NCI-H526 treated with DMSO at 0.1 percent for 48 hours (cell line): ENCODE results near the gene AP2A2.

Source experiments
- DNase-seq: peaks from one replicate; lab custom pipeline; 2025; lab: John Stamatoyannopoulos, UW

Gene AP2A2

DNA sequence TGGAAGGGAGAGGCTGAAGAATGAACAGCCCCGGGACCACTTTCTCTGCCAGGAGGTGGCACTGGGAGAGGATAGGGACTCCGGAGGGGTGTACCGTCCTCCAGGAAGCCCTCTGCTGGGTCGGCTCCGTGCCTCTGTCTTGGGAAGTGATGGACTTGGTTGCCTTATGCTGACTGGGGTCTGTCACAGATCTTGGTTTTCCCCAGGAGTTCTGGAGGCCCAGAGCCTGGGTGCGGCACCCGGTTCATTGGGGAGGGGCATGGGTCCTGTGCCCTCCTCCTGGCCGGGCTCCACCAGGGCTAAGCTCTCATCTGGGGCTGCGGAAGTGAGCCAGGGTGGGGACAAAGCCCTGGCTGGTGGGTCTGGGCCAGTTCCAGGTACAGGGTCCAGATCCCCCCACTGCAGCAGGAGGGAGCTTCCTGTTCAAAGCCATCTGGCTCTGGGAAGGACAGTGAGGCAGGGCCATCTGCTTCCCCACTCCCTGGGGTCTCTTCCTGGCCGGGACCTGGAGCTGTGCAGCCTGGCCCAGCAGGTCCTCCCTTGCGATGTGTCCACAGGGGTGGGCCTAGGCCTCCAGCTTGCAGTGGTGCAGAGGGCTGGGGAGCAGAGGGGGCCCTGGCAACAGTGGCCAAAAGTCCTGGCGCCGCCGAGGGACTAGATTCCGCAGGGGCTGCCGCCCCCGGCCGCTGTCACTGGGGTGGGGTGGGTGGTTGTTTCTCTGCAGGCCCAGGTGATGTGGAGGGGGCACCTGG lies 1.1 kb upstream of the AP2A2 start:
- DNase-seq, result no peak

DNA sequence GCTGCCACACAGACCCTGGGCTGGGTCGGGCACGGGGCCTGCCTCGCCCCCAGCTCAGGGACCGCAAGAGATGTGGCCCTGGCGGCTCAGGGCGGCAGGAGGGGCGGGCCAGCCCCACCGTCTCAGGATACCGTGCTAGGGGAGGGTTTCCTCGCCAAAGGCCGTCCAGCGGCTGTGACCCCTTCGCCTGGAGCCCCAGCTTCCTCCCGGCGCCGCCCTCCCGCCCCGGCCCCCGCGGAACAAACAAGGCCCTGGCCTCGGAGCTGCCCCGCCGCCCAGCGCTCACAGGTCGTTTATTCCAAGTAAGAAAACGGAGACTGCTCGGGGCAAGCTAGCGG lies 543 bp upstream of the AP2A2 start:
- DNase-seq, result no peak

DNA sequence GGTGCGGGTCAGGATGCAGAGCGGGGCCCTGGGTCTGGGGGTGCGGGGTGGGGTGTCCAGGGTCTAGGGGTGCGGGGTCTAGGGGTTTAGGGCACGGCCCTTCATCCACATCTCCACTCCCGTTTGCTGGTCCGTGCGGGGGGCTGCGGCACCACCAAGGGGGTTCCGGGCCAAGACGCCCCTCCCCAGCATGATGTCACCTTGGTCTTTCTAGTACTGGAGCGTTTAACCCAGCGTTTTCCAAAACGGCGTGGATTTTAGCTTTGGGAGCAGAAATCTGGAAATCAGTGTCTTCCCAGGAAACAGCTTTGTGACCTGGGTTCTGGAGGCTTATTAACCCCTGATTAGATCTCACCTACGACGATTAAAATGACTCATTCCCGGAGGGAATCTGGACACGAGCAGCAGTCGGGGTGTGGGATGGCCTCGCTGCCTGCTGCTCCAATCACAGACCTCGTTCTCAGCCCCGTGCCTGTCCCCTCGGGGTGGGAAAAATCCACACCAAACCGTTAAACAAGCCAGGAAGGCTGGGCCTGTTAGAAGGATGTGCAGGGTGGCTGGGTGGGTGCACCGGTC lies 759 bp downstream of the AP2A2 start:
- no peak for DNase-seq

DNA sequence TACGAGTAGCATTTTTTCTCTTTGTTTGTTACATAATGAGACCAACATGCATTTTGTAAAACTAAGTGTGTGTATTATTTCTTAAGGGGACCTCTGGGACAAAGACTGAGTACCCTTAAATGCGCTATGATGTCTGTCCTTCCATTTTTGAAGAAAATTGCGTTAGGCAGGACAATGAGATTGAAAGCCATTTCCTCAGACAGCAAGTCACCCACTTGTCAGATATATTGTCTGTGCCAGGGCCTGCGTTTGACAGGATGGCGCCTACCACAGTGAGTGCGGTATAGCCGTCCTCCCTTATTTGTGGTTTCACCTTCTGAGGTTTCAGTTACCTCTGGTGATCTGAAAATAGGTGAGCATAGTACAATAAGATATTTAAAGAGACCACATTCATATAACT lies 2.2 kb downstream of the AP2A2 start:
- no peak for DNase-seq

DNA sequence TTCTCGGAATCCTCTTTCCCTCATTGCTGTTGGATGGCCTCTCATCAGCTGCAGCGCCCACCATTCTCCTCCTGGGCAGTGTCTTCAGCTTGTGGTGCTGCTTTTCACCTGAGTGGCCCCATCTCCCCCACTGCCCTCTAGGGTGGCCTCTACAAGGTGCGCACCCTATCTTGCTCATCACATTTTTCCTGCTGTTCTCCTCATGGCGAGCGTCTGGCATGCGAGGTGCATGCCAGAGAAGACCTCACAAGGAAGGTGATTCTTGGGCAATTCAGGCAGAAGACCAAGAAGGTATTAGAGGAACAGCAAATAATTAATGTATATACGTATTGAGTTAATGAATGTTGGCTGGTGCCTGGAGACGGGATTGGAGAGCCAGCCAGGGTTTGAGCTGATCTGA lies 3.1 kb downstream of the AP2A2 start:
- no peak for DNase-seq

DNA sequence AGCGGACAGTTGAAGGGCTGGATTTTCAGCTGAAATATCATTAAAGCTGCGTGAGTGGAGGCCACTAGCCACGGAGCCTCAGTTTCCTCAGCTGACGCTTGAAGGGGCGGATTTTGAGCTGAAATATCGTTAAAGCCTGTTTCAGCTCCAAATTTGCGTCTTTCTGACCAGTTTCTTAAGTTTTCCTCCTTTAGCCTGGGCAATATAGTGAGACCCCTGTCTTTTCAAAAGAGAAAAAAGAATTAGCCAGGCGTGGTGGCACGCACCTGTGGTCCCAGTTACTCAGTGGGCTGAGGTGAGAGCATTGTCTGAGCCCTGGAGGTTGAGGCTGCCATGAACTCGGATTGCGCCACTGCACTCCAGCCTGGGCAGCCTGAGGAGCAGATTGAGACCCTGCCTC lies 3.7 kb downstream of the AP2A2 start:
- DNase-seq, result no peak

DNA sequence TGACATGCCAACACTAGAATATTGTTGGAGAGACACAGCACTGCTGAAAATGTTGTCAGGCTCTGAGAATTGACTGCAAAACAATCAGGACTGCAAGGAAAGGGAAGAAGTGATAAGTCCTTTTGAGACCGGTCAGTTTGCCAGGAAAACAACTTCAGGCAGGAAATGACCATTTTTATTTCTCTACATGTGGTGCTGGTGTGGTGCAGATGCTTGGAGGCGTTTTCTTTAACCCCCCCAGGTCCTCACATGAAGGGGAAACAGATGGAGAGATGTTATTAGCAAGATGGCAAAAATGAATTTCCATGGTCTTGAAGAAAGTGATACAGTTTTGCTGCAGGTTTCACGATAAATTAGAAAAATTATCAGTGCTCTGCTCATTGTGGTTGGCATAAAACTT lies 5.7 kb downstream of the AP2A2 start:
- DNase-seq, result no peak

DNA sequence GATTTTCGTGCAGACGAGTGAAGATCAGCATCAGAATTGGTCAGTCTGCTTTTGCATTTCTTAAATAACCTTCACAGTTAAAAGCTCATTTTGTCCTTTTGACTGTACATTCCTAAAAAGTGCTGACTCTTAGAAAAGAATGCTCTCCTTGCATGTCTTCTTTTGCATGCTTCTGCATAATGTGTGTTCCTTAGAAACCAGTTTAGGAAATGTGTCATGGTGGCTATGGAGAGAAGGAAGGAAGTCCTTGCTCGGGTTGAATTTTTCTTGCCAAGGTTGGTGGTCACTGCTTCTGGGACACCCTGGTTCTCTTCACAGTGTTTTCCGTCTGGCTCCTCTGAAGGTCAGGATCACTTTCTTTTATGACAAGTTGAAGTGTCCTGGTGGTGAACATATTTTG lies 6.8 kb downstream of the AP2A2 start:
- DNase-seq, result no peak

DNA sequence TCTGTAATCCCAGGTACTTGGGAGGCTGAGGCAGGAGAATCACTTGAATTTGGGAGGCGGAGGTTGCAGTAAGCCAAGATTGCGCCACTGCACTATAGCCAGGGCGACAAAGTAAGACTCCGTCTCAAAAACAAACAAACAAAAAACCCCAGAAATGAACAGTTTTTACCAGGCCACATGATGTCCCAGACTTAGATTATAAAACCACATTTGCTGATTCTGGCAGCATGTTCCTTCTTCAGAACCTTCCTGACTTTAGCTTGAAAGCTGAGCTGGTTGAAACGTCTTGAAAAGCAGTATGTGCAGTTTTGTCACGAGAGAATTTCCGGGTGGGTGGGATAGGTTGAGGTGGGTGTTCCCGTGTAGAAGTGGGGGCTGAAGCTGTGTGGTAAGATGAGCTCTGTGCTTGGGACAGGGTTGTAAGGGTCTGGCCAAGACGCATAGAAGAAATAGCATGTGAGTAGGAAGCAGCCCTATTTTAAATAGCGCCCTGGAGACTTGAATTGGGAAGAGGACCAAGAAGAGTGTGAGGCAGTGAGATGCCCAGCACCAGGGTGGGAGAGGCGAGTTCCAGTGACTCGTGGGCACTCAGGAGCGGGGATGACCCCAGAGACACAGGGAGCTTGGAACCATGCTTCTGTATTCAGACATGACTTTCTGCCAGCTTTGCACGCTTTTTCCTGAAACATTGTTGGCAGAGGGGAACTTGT lies 7.6 kb downstream of the AP2A2 start:
- DNase-seq, result no peak

DNA sequence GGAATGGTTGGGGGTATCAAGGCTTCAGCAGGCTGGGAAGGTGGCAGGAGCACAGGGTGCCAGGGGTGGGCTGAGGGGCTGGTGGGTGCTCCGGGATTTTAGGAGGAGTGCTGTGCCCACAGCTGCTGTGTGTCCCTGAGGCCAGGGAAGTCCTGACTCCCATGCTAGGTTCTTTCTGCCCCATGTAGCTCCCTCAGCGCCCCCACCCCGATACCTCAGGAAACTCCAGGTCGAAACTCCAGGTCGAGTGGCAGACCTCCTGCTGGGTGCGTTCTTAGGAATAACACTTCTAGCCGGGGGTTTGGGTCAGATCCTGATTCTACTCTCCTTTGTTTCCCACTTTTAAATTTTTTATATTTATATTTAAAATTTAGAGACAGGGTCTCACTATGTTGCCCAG lies 8.3 kb downstream of the AP2A2 start:
- DNase-seq, result no peak

DNA sequence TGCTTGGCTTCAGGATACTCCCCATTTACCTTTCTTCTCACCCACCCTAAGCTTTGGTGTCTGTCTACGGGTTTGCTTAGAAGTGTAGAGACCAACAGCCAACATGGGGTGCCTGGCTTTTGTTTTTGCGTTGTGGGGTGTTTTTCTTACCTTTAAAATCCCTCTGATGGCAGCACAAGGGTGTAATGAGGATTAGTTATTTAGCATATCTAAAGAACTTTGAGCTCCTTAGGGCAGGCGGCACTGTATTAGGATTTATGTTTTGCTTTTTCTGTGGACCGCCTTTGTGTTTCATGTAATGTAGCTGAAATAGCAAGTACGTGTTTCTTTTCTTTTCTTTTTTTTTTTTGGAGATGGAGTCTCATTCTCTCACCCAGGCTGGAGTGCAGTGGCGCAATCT lies 8.9 kb downstream of the AP2A2 start:
- DNase-seq, result no peak

DNA sequence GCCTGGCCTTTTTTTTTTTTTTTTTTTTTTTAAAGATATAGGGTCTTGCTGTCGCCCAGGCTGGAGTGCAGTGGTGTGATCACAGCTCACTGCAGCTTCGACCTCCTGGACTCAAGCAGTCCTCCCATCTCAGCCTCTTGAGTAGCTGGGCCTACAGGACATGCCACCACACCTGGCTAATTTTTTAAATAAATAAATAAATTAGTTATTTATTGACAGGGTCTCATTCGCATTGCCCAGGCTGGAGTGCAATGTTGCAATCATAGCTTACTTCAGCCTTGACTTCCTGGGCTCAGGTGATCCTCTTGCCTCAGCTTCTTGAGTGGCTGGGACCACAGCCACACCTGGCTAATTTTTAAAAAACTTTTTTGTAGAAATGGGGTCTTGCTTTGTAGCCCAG lies 10.5 kb downstream of the AP2A2 start:
- no peak for DNase-seq

DNA sequence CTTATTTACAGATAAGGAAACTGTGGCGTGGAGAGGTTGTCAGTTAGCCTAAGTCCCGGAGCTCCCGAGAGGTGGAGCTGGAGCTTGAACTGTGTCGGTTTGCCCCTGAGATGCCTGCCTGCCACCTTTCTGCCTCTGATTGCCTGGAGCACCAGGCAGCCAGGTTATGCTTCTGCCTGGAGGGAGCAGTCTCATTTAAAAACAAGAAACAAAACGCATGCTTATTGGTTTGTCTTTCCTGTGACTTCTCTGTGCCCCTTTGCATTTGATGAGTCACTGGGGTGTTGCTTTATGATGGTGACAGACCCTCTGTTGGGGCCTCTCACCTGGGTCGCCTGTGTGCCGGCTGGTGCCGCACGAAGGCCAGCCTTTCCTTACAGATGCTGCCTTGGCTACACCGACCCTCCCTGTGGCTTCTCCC lies 12.2 kb downstream of the AP2A2 start:
- DNase-seq, result no peak

DNA sequence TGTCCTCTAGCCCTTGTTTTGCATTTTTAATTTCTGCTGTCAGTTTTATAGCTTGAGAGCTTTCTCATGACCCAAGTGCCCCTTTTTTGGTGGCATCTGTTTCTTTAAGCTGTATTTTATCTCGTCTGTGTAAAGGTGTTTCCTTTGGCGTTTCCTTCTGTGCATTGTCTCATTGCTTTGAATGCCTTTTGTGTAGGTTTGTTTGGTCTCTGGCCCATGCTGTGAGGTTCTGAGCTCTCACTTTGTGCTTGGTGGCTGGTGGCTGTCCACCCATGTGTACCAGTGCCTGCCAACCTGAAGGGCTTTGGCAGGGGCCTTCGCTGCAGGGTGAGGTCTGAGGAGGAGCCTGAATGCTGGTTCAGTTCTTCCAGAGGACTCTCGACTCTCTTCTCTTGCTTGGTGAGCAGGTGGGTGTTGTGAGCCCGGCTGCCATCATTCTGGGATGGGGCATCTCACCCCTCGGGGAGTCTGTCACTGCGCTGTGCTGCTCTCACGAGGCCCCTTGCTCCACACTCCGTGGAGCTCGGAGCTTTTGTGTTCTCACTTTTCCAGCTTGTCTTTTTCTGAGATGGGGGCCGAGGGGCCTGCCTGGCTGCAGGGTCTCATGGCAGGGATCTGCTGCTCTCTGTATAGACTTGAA lies 14.9 kb downstream of the AP2A2 start:
- DNase-seq, result no peak

DNA sequence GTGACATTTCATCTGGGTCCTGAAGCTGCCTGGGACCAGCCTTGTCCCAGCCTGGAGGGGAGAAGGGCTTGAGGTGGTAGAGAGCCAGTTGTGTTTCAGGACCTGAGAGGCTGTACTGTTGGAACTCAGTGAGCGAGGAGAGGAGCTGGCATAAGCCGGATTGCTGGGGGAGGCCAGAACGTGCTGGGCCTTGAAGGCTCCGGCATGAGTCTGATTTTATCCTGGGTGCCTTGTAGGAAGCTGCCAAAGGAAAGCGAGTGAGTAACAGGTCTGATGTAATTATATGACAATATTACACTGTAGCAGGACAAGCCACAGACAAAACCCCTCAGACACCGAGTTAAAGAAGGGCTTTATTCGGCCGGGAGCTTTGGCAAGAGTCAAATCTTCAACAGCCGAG lies 17.2 kb downstream of the AP2A2 start:
- no peak for DNase-seq

DNA sequence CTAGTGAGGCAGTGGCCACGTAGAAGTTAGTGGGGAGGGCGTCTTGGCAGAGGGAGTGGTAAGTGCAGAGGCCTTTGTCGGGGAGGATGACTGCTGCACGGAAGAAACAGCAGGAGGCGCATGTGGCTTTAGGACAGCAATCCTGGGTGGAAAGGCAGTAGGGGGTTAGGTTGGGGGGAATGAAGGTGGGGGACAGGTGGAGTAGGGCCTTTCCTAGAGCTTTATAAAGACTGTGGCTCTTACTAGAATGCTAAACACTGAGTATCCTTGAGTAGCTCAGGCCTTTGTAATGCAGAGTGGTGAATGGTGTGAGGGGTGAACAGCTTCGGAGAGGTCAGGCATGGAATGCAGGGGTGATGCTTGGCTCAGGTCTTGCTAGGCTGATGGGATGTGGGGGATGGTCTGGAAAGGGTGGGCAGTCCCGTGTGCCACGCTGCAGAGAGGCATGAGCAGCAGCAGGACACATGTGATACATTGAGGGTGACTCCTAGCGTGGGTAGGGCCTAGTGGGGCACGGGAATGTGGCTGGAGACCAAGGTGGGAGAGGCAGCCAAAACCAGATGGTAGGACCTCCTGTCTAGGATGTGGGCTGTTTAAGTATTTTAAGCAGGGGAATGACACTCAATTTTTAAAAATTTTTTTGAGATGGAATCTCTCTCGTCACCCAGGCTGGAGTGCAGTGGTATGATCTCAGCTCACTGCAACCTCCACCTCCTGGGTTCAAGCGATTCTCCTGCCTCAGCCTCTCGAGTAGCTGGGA lies 19.2 kb downstream of the AP2A2 start:
- DNase-seq, result no peak

DNA sequence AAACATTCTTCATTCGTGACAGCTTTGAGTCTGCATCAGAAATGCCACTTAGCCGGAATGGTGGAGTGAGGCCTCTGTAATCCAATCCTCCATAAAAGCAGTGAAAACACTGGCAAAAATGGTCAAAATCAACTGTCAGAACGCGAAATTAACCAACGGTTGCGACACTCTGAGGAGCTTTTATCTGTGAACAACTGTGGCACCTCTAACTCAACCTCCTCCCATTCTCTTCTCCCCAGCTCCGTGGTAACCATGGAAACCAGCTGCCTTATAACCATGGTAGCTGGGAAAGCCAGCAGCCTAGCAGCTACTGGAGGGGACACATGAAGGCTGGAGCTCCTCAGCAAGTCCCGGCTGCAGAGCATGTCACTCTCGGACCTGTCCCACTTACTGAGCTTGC lies 20.3 kb downstream of the AP2A2 start:
- no peak for DNase-seq

DNA sequence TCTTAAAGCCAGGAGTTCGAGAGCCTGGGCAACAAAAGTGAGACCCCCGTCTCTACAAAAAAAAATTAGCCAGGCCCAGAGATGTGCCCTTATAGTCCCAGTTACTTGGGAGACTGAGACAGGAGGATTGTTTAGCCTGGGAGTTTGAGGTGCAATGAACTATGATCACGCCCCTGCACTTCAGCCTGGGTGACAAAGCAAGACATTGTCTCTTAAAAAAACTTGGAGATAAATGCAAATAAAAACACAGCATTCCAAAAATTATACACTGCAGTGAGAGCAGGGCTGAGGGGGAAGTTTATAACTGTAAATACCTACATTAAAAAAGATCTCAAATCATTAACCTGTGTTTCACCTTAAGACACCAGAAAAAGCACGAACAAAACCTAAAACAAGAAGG lies 22.1 kb downstream of the AP2A2 start:
- no peak for DNase-seq

DNA sequence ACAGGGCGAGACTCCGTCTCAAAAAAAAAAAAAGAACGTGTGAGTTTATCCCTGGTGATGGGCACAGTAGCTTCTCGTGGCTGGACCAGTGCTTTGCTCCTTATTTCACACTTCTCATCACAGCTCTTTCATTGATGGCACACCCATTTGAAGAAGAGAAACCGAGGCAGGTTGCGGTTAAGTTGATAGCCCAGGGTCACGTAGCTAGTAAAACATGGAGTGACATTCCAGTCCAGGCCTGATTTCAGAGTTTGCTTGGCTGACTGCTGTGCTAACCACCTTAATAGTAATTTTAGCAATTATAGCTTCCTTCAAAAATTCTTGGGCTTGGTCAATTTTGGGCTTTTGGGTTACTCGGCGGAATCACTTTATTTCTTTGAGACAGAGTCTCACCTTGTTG lies 25.8 kb downstream of the AP2A2 start:
- DNase-seq, result no peak

DNA sequence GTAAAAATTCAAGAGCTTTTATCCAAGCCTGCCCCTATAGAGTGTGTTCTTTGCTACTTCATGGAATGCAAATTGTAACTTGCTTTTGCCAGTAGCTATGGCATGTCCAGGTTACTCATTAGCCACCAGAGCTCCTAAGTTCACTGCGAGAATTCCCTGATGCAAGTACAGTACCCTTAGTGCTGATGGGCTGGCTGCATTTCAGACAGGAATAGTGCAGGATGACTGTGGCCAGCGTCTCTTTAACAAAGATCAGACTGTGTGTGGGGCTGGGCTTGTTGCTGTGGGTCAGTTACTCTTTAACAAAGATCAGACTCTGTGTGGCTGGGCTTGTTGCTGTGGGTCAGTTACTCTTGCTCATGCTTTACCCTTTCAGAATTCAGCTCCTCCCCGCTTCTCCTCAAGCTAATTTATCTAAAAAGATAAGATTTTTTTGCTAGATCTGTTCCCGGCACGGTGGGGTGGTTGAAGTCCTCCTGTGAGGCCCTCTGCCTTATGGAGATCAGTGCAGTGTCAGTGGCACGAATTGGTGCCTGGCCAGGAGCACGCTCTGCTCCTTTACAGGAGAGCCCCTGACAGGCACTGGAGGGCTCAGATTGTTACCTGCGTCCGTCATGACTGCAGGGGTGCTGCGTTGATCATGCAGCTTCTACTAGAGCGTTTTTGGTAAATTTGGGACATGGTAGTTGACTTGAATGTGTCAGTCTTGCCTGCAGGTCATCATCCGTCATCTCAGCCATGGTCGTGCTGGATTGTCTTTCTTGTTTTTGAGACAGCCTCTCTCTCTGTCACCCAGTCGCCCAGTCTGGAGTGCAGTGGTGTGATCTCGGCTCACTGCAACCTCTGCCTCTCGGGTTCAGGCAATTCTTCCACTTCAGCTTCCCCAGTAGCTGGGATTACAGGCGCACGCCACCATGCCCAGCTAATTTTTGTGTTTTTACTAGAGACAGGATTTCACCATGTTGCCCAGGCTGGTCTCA lies 27.0 kb downstream of the AP2A2 start:
- peak; percentile 78 for DNase-seq

DNA sequence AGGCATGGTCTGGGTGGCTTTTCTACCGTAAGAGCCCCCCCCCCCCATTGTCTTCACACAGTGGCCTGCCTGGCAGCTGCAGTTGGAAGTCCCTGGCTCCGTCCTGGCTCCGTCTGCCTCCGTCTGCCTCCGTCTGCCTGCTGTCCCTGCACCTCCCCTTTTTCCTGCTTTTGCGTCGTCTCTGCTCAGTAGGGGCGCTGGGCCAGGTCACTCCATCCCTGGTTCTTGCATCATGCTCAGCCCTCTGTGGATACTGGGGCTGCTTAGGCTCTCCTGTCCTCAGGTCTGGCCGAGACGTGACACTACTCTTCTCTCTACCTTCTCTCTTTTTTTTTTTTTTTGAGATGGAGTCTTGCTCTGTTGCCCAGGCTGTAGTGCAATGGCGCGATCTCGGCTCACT lies 27.8 kb downstream of the AP2A2 start:
- DNase-seq, result no peak
